HCT116 (cell line): ENCODE measurements around the gene PKNOX2.

Experiments
- CTCF ChIP-seq, 3 experiments: fragments of 200-600 bp in 1 of 3; sonication (generic) in 1 of 3; IDR thresholded peaks in 2 of 3; conservative IDR thresholded peaks in 1 of 3; 2 replicates each; pipeline ENCODE4 v1.5.1; 2012 to 2017; ENCODE audit warnings: low read depth in 2 of 3, low read length in 2 of 3, antibody characterized with exemption in 1 of 3, borderline replicate concordance in 1 of 3, control low read depth in 1 of 3, mild to moderate bottlenecking in 1 of 3, mixed read lengths in 1 of 3, mixed run types in 1 of 3, moderate library complexity in 1 of 3; ENCODE audit not compliant: insufficient read depth in 1 of 3
- EZH2 ChIP-seq: fragments of 200-600 bp; sonication (generic); IDR thresholded peaks from 2 replicates; pipeline ENCODE4 v1.6.1; 2017; ENCODE audit warnings: antibody characterized with exemption, mixed run types
- JUND ChIP-seq: IDR thresholded peaks from 2 replicates; pipeline ENCODE4 v1.6.1; 2012

GRCh38 chr11:125251956-125252355, 87.4 kb downstream of the PKNOX2 start:
- TF ChIP-seq JUND, result no peak
- TF ChIP-seq CTCF (IDR thresholded peaks at IDR 0.05 in 2 of 3, conservative IDR thresholded peaks at IDR 0.05 in 1 of 3; ENCODE audit: borderline replicate concordance in 1 of 3, insufficient read depth in 1 of 3, low read depth in 2 of 3, low read length in 2 of 3), result no peak
- TF ChIP-seq EZH2, result no peak
